ENCODE data around the gene NAIF1.
A peak's percentile ranks its signal among the peaks of the same experiment; 100 is the strongest.
"Not testable (repeated sequence)": the region's sequence is repeated elsewhere in the genome, so short reads cannot be mapped to it uniquely, and the experiment has no call there.

NAIF1 gene

DNA sequence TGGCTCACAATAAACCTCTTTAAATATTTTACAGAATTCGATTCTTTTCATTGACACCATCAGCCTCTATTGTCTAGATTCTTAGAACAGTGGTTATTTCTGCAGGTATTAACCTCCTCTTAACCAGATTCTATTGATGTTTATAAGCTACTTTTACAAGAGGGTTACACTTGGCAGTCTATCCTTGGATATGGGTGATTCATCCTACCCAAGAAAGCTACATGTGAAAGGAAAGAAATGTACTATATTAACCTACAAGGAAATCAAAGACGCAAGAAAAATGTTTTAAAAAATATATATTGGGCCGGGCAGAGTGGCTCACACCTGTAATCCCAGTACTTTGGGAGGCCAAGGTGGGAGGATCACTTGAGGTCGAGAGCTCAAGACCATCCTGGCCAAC lies 17.6 kb upstream of the NAIF1 start:
- DNase-seq (ENCODE audit: low spot score): no peak

- DNase-seq (ENCODE audit: low spot score): no peak
Observed at GRCh38 chr9:128082151-128082550, 15.0 kb upstream of the NAIF1 start.

GRCh38 chr9:128081056-128081455 lies 13.9 kb upstream of the NAIF1 start:
- DNase-seq (ENCODE audit: low spot score): no peak

GRCh38 chr9:128080206-128080605 lies 13.1 kb upstream of the NAIF1 start:
- no peak for DNase-seq (ENCODE audit: low spot score)

DNA sequence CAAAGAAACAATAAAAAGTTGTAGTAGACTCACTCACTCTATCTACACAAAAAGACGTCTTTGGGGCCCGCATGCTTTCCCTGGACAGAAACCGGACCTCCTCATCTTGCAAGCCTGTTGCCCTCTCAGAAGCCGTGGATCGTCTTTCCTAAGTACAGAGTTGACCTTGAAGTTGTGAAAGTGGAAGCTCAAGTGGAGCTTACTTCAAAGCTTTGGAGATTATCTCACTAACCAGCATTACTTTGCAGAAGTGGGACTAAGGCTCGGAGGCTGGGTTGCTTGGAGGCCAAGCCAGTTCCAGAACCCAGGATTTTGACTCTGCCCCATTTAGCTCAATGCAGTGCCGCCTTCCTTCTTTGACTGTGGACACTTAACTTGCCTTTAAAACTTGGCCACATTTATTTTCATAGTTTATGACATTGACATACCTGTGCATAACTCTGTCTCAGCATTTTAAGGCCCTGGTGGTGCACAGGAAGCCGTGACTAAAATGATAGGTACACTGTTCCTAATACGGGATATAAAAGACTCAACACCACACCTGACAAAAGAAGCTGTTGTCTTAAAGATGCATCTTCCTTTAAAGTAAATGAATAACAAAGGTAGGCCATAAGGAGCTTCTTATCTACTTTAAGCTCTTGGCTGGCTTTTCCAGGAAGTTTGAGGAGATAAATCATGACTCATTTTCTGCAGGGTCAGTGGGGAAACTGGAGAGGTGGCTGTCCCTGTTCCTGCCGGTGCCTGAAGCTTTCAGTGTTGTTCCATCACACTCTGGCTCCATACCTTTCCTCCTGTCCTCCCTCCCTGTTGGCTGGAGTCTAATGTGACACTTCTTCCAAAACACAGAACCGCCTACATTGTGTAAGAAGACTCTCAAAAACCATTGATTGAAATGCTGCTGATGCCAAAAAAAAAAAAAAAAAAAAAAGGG lies 11.6 kb upstream of the NAIF1 start:
- peak; percentile 90 for DNase-seq (ENCODE audit: low spot score)

GRCh38 chr9:128077847-128078503 lies 10.9 kb upstream of the NAIF1 start:
- DNase-seq (ENCODE audit: low spot score): peak; percentile 51

DNA sequence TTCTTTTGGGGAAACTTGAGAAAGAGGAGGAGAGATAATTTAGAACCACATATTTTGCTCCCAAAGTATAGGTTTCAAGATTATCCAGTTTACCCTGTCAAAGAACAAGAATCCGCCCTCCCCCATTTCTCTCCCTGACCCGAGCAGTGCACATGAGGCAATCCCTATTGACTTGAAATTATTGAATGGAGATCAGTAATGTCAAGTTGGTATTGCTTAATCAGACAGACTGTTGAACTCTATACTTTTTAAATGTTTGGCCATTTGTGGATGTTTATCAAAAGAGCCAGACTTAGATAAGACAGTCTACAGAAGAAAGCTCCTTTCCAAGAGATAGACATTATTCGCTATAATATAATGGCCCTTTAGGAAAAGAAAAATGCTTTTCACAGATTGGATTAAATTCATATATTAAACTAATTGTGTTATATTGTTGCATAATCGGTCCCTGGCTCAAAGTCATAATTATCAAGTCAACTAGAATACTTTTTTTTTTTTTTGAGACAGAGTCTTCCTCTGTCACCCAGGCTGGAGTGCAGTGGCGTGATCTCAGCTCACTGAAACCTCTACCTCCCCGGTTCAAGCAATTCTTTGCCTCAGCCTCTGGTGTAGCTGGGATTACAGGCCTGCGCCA lies 6.2 kb upstream of the NAIF1 start:
- DNase-seq (ENCODE audit: low spot score): no peak

- DNase-seq (ENCODE audit: low spot score): peak; percentile 71
Observed at GRCh38 chr9:128072144-128073021, 5.3 kb upstream of the NAIF1 start.

GRCh38 chr9:128071475-128071874 lies 4.4 kb upstream of the NAIF1 start:
- not testable (repeated sequence) for DNase-seq (ENCODE audit: low spot score)

- no peak for DNase-seq (ENCODE audit: low spot score)
Observed at GRCh38 chr9:128070874-128071273, 3.8 kb upstream of the NAIF1 start.

GRCh38 chr9:128068386-128069205 lies 1.5 kb upstream of the NAIF1 start:
- no peak for DNase-seq (ENCODE audit: low spot score)

DNA sequence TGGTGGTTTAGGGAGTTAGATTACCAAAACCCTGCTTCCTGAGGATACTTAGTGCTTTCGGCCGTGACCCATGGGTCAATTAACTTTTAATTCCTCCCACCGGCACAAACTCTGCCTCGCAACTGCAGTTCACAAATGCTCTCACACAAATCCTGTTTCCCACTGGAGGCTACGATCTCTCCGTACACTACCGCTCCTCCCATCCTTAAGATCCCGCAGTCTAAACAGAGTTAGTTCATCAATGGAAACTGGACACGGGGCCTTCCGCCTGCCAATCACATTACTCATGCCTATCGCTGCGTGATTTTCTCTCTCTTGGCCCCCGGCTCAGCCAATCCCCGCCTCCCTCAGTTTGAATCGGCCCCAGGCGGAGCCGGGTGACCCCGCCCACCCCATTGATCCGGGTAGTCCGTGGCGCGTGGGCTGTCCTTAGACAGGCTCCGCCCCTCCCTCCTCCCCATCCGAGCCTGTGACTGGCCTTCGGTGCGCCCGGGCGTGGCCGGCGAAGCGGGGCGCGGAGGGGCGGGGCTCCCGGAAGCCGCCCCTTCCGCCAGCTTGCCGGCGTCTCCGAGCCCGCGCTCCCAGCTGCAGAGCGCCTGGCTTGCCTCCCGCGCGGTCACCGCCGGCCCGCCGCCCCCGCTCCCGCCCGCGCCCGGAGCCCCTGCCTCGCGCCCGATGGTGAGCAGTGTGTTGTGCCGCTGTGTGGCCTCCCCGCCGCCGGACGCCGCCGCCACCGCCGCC lies 695 bp upstream of the NAIF1 start, which contains the start of gene SLC25A25:
Gene SLC25A25, plus strand, starts transcription at position 588 of the 741 bp plus-strand sequence. Its CDS starts 88 bp downstream, at position 676.
- DNase-seq (ENCODE audit: low spot score): peak; percentile 99

GRCh38 chr9:128065907-128066712 lies 1.0 kb downstream of the NAIF1 start:
- DNase-seq (ENCODE audit: low spot score): no peak

GRCh38 chr9:128062846-128063831 lies 4.0 kb downstream of the NAIF1 start:
- DNase-seq (ENCODE audit: low spot score): no peak

- no peak for DNase-seq (ENCODE audit: low spot score)
Observed at GRCh38 chr9:128062279-128062678, 4.8 kb downstream of the NAIF1 start.

- no peak for DNase-seq (ENCODE audit: low spot score)
Observed at GRCh38 chr9:128061275-128061960, 5.7 kb downstream of the NAIF1 start.

DNA sequence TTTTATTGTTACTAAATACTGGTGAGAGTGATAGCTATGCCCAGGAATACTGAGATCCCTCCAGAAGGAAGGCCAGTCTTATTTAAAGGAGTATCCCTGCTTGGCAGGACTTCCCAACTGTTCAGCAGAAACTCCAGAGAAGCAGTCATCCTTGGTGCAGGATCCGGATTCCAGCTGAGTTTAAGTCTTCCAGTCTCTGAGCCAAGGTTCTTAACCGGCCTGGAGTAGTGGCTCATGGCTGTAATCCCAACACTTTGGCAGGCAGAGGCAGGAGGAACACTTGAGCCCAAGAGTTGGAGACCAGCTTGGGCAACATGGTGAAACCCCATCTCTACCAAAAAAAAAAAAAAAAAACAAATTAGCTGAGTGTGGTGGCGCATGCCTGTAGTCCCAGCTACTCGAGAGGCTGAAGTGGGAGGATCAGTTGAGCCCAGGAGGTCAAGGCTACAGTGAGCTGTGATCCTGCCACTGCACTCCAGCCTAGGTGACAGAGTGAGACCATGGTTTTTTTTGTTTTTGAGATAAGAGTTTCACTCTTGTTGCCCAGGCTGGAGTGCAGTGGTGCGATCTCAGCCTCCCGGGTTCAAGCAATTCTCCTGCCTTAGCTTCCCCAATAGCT lies 7.6 kb downstream of the NAIF1 start:
- DNase-seq (ENCODE audit: low spot score): no peak

Measured in LoVo (cell line).